MM.1S (cell line): ENCODE measurements around the gene SNTG2.

Experiments
- EZH2 ChIP-seq: fragments of 300-600 bp; sonication (generic); optimal IDR thresholded peaks from 2 replicates; pipeline ENCODE3; 2017; ENCODE audit warnings: low read depth, mild to moderate bottlenecking, antibody characterized with exemption, low read length, mixed read lengths
- EZH2phosphoT487 ChIP-seq: fragments of 300-600 bp; sonication (generic); IDR thresholded peaks from 2 replicates; pipeline ENCODE4 v1.6.1; 2018; ENCODE audit warnings: antibody characterized with exemption, low read length
- TF ChIP-seq, protein P1 (sequence below): fragments of 300-600 bp; sonication (generic); IDR thresholded peaks from 2 replicates; pipeline ENCODE4 v1.5.1; 2016; ENCODE audit warnings: antibody characterized with exemption, low read length, mixed read lengths

DNA sequence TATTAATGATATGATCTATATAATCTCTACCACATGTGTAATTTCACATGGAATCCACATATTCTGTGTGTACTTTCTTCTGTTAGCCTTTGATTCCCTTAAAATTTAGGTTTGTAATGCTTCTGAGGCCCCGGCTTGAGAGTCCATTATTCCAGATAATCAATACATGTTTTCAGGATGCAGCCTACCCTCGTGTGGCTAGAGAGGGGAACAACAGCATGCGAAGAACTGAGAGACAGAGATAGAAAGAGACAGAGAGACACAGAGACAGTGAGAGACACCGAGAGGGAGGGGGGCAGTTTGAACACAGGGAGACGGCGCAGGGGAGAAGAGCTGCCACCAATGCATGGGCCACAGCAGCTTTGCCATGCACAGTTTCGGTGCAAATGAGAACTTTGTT lies 185.4 kb downstream of the SNTG2 start:
- TF ChIP-seq EZH2phosphoT487 = no peak
- TF ChIP-seq, protein P1, sequence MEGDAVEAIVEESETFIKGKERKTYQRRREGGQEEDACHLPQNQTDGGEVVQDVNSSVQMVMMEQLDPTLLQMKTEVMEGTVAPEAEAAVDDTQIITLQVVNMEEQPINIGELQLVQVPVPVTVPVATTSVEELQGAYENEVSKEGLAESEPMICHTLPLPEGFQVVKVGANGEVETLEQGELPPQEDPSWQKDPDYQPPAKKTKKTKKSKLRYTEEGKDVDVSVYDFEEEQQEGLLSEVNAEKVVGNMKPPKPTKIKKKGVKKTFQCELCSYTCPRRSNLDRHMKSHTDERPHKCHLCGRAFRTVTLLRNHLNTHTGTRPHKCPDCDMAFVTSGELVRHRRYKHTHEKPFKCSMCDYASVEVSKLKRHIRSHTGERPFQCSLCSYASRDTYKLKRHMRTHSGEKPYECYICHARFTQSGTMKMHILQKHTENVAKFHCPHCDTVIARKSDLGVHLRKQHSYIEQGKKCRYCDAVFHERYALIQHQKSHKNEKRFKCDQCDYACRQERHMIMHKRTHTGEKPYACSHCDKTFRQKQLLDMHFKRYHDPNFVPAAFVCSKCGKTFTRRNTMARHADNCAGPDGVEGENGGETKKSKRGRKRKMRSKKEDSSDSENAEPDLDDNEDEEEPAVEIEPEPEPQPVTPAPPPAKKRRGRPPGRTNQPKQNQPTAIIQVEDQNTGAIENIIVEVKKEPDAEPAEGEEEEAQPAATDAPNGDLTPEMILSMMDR = no peak
- no peak for TF ChIP-seq EZH2
